TTC549 (cell line): ENCODE measurements around the gene CALCA.

Source experiments
- FAIRE-seq: peaks from 2 replicates; lab custom pipeline; 2012; peaks lifted over from hg19 to GRCh38; lab: Jason Lieb, UNC

CALCA gene

GRCh38 chr11:14942745-14943144, 29.4 kb downstream of the CALCA start:
- FAIRE-seq = no peak

DNA sequence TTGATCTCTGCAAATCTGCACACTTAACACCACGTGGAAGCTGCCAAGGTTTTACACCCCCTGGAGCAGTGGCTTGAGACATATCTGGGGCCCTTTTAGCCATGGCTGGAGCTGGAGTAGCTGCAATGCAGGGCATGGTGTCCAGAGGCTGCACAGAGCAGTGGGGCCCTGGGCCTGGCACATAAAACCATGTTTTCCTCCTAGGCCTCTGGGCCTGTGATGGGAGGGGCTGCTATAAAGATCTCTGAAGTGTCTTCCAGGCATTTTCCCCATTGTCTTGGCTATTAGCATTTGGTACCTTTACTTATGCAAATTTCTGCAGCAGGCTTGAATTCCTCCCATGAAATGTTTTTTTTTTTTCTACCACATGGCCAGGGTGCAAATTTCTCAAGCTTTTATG, 33.2 kb downstream of the CALCA start:
- no peak for FAIRE-seq

DNA sequence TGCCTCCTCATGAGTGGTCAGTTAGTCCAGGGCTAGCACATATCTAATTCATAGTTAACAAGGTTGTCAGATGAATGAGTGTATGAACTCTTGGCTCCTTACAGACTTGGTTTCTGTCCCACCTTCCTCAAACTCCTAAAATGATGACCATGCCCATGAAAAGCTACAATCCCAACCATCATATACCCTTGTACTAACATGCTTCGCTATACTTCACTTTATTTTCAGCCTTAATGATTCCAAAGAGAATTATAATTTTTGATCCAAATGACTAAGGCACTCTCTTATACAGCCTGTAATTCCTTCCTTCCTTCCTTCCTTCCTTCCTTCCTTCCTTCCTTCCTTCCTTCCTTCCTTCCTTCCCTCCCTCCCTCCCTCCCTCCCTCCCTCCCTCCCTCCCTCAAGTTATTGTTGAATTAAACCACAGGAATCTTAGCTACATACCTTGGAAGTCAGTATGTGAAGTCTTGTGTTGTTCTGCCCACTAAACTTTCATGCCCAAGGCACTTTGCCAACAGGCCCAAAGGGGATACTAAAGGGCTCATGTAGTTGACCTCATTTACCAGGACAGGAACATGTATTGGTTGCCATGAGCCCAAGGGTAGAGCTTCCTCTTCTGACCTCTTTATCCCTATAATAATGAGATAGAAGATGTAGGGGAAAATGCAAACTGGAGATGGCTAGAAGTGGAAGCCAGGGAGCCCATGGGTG, 37.4 kb downstream of the CALCA start:
- no peak for FAIRE-seq

DNA sequence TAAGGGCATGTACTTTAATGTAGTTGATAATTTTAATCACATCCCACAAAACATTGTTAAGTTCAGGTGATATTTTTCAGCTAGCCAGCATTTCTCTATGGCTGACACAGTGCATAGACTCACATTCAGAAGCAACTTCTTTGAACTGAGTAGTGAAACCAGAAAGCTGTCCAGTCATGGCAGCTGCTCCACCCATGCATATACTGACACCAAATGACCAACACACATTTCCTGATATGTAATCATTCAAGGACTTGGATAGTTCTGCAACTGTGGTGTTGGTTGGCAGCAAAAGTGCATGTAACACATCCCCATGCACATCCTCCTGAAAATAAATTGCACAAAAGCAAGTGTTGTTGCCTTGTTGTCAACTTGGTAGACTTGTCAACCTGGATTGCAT, 39.7 kb downstream of the CALCA start:
- no peak for FAIRE-seq

- FAIRE-seq = no peak
Observed at GRCh38 chr11:14930369-14930768, 41.8 kb downstream of the CALCA start.

DNA sequence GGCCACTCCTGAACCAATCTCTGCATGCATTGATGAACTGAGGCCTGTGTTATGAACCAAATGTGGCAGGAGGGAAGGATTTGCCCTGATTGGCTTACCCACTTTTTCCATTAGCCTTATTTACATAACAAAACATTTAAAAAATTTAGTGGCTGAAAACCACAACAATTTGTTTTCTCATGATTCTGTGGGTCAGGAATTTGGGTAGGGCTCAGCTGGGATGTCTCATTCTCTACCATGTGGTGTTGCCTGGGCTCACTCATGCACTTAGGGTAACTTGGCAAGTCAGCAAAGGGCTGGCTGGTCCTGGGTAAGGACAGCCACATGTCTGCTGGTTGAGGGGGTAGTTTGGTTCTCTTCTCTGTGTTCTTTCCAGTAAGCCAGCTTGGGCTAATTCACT, 45.0 kb downstream of the CALCA start:
- FAIRE-seq = no peak

DNA sequence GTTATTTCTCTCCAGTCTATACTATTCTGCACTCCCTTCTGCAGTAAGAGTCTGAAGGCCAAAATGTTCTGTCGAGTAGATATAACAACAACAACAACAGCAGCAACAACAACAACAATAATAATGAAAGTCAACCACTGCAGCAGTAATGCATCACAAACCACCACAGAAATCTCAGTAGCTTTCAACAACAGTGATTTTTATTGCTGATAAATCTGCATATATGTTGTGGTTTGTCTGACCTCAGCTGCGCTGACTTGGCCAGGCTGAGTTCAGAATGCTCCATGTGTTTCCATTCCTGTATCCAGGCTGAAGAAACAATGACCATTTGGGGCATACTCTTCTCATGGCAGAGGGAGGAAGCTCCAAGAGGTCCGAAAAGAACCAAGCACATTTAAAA, 47.8 kb downstream of the CALCA start:
- FAIRE-seq = no peak
